ENCODE results near the gene ACTR2.

ACTR2 gene

DNA sequence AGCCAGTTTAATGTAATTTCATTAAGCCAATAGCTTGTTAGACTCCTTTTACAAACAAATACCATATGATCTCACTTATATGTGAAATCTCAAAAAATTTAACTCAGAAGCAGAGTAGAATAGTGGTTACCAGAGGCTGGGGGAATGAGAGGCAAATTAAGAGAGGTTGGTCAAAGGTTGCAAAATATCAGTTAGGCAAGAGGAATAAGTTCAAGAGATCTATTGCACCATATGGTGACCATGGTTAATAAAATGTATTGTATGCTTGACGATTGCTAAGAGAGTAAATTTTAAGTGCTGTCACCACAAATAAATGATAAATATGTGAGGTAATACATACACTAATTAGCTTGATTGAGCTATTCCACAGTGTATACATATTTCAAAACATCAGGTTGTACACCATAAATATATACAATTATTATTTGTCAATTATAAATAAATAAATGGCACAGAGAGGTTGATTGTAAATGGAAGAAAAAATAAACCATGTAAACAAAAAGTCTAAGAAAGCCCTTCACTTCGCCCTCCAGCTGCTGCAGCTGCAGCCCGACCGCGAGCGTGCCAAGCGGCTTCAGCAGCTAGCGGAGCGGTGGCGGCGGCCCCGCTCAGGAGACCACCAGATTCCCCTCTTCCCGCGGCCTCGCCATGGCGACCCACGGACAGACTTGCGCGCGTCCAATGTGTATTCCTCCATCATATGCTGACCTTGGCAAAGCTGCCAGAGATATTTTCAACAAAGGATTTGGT, 23.0 kb upstream of the ACTR2 start:
- no peak for DNase-seq
- Mint-ChIP-seq H3K27me3 (ENCODE audit: low read depth, poor library complexity) (peaks cover 6% of the 10 kb centered on the region), H3K36me3 (ENCODE audit: low read depth) (peaks cover 8% of the 10 kb centered on the region), H3K4me1 (no peaks in the 10 kb centered on the region), H3K27ac (no peak overlapping the region), H3K9me3 (peaks cover 5% of the 10 kb centered on the region), H3K4me3 (no peak overlapping the region)
- TF ChIP-seq, protein P1, sequence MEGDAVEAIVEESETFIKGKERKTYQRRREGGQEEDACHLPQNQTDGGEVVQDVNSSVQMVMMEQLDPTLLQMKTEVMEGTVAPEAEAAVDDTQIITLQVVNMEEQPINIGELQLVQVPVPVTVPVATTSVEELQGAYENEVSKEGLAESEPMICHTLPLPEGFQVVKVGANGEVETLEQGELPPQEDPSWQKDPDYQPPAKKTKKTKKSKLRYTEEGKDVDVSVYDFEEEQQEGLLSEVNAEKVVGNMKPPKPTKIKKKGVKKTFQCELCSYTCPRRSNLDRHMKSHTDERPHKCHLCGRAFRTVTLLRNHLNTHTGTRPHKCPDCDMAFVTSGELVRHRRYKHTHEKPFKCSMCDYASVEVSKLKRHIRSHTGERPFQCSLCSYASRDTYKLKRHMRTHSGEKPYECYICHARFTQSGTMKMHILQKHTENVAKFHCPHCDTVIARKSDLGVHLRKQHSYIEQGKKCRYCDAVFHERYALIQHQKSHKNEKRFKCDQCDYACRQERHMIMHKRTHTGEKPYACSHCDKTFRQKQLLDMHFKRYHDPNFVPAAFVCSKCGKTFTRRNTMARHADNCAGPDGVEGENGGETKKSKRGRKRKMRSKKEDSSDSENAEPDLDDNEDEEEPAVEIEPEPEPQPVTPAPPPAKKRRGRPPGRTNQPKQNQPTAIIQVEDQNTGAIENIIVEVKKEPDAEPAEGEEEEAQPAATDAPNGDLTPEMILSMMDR (IDR thresholded peaks at IDR 0.05) = no peak

DNA sequence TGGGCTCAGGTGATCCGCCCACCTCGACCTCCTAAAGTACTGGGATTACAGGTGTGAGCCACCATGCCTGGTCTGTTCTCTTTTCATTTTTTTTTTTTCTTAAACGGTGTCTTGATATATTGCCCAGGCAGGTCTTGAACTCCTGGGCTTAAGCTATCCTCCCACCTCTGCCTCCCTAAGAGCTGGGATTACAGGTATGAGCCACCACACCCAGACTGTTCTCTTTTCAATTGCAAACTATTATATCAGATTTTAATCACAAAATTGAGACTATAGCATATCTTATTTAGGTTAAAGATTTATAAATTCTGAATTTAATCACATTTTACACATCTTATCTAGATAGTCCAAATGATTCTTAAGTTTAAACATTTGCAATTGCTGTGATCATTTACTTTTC, 15.5 kb upstream of the ACTR2 start:
- Mint-ChIP-seq H3K4me1 (no peaks in the 10 kb centered on the region), H3K4me3 (no peak overlapping the region), H3K36me3 (ENCODE audit: low read depth) (no peaks in the 10 kb centered on the region), H3K9me3 (no peaks in the 10 kb centered on the region), H3K27ac (no peak overlapping the region), H3K27me3 (ENCODE audit: low read depth, poor library complexity) (peaks cover 11% of the 10 kb centered on the region)
- no peak for DNase-seq
- TF ChIP-seq, protein P1 (IDR thresholded peaks at IDR 0.05) = no peak

DNA sequence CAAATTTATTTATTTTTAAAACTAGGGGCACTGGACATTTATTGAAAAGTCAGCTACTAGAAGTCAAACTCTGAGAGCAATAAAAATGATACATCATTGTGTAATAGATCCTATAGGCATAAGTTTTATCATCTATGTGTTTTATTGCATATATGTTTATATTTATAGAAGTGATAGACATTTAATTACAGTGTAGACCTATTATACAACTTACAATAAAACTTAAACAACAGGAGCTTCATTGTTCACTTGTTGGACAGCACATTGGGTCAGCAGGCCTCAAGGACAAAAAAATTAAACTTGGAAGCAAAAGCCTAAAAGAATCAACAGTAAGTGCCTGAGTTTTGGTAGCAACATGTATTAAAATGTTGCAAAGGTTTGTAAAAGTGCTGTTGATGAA, 15.0 kb upstream of the ACTR2 start:
- DNase-seq = no peak
- TF ChIP-seq, protein P1 (IDR thresholded peaks at IDR 0.05) = no peak
- H3K27ac Mint-ChIP-seq = no peak overlapping the region
- peaks cover 11% of the 10 kb centered on the region for H3K27me3 Mint-ChIP-seq (ENCODE audit: low read depth, poor library complexity)
- H3K4me1 Mint-ChIP-seq = no peaks in the 10 kb centered on the region
- no peaks in the 10 kb centered on the region for H3K36me3 Mint-ChIP-seq (ENCODE audit: low read depth)
- H3K4me3 Mint-ChIP-seq = no peak overlapping the region
- H3K9me3 Mint-ChIP-seq = no peaks in the 10 kb centered on the region

DNA sequence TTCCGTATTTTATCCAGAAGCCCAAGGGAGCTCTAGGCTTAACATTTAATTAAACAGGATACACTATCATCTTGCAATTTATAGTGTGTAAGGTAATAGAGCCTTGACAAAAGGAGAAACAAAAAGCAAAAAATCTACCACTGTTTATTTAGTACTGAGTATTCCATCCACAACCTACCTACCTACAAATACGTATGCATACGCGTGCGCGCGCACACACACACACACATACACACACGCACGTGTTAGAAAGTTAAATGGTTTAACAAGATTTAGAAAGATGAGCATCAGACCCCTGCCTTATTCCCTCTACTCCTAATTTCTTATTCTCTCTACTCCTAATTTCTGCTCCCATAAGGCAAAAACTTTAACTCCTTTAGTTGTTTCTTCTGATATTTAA, 14.6 kb upstream of the ACTR2 start:
- H3K9me3 Mint-ChIP-seq = no peaks in the 10 kb centered on the region
- H3K4me3 Mint-ChIP-seq = no peak overlapping the region
- H3K4me1 Mint-ChIP-seq = no peaks in the 10 kb centered on the region
- peaks cover 11% of the 10 kb centered on the region for H3K27me3 Mint-ChIP-seq (ENCODE audit: low read depth, poor library complexity)
- no peak overlapping the region for H3K27ac Mint-ChIP-seq
- TF ChIP-seq, protein P1 (IDR thresholded peaks at IDR 0.05) = no peak
- DNase-seq = no peak
- no peaks in the 10 kb centered on the region for H3K36me3 Mint-ChIP-seq (ENCODE audit: low read depth)

DNA sequence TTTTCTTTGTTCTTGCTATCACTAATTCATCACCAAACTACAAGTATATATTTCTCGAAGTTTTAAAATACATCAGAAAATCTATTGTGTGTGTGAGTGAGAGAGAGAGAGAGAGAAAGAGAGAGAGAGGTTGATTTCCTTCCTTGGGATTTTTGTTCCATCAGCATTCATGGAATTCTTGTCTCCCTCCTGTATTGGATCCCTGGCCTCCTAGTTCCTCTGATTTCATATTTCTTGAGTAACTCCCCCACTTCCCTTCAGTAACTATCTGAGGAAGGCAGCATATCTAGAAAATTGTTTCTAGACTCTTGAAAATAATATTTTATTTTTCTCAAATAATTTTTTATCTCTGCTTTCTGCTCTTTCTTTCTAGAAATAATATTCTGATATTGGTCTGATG, 13.3 kb upstream of the ACTR2 start:
- H3K36me3 Mint-ChIP-seq (ENCODE audit: low read depth) = no peaks in the 10 kb centered on the region
- H3K9me3 Mint-ChIP-seq = no peaks in the 10 kb centered on the region
- H3K27me3 Mint-ChIP-seq (ENCODE audit: low read depth, poor library complexity) = peaks cover 8% of the 10 kb centered on the region
- no peak overlapping the region for H3K4me3 Mint-ChIP-seq
- no peak for DNase-seq
- no peak overlapping the region for H3K27ac Mint-ChIP-seq
- H3K4me1 Mint-ChIP-seq = no peaks in the 10 kb centered on the region
- TF ChIP-seq, protein P1 (IDR thresholded peaks at IDR 0.05) = no peak

DNA sequence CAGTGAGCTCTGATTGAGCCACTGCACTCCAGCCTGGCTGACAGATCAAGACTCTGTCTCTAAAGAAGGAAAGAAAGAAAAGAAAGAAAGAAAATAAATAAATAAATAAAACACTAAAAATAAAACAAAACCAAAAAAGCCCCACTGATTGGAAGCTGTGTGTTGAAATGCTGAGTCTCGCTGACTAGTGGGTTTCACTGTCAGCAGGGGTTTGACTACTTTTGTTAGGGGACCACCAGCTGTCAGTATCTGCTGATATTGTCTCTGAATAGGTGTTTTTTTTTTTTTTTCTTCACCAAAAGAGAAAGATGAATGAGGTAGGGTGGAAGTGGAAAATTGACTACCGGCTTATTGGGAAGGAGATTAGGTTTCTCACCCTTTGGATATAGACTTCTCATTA, 12.8 kb upstream of the ACTR2 start:
- no peaks in the 10 kb centered on the region for H3K4me1 Mint-ChIP-seq
- H3K36me3 Mint-ChIP-seq (ENCODE audit: low read depth) = no peaks in the 10 kb centered on the region
- TF ChIP-seq, protein P1 (IDR thresholded peaks at IDR 0.05) = no peak
- no peak for DNase-seq
- no peak overlapping the region for H3K4me3 Mint-ChIP-seq
- no peak overlapping the region for H3K27ac Mint-ChIP-seq
- peaks cover 4% of the 10 kb centered on the region for H3K27me3 Mint-ChIP-seq (ENCODE audit: low read depth, poor library complexity)
- no peaks in the 10 kb centered on the region for H3K9me3 Mint-ChIP-seq

Measured in nephron progenitor cell (in vitro differentiated cells).